Esophagus squamous epithelium (tissue), 5 donors: Measurements from ENCODE around the gene FAM162B. TPM values are rescaled to one million over a fixed set of nuclear protein-coding genes. Genes with fewer than 3 reads are reported as not detected.

ENCODE experiments used
- DNase-seq: peaks from one replicate; lab custom pipeline; 2025; lab: John Stamatoyannopoulos, UW
- H3K27ac ChIP-seq, 4 donors: fragments of 200-600 bp; sonication (generic); one replicate each; pipeline ENCODE4 v1.5.1; 2016 to 2019; ENCODE audit warnings: mild to moderate bottlenecking in 1 of 4
- H3K27me3 ChIP-seq, 4 donors: fragments of 200-600 bp; sonication (generic); 1 replicate in 3 of 4; 2 replicates in 1 of 4; pipeline versions ENCODE4 v1.5.1 to v1.6.0; 2017 to 2021; ENCODE audit warnings: antibody characterized with exemption in 1 of 4
- H3K36me3 ChIP-seq, 3 donors: fragments of 200-600 bp; sonication (generic); one replicate each; pipeline ENCODE4 v1.5.1; 2016 to 2019
- H3K4me1 ChIP-seq, 3 donors: fragments of 200-600 bp; sonication (generic); one replicate each; pipeline ENCODE4 v1.5.1; 2017 to 2019
- H3K4me3 ChIP-seq, 4 donors: fragments of 200-600 bp; sonication (generic); 1 replicate in 3 of 4; 2 replicates in 1 of 4; pipeline ENCODE4 v1.5.1; 2016 to 2019; ENCODE audit warnings: mild to moderate bottlenecking in 2 of 4, moderate library complexity in 1 of 4
- H3K9me3 ChIP-seq, 3 donors: fragments of 200-600 bp; sonication (generic); one replicate each; pipeline ENCODE4 v1.5.1; 2016 to 2019
- CTCF ChIP-seq, 6 experiments: fragments of 450-650 bp in 4 of 6; fragments of 200-600 bp in 2 of 6; sonication (generic) in 2 of 6; IDR thresholded peaks; one replicate each; pipeline ENCODE4 v1.5.1; 2016 to 2019; ENCODE audit warnings: antibody characterized with exemption in 6 of 6, mild to moderate bottlenecking in 4 of 6, moderate library complexity in 4 of 6
- POLR2A ChIP-seq, 4 donors: fragments of 450-650 bp; IDR thresholded peaks; one replicate each; pipeline ENCODE4 v1.6.1; 2017; ENCODE audit warnings: antibody characterized with exemption in 4 of 4, mild to moderate bottlenecking in 4 of 4, moderate library complexity in 3 of 4
- WGBS, 2 donors: methylation state at CpG; one replicate each; pipeline ENCODE4 v1.1.5; 2018; 5-methylcytosine and 5-hydroxymethylcytosine counted together
- intact Hi-C: fragments of 100-400 bp; cut with DNase I; formaldehyde crosslinking; loops from one replicate; pipeline ENCODE4 v1.15.0; 2022
- total RNA-seq, 4 donors: library from RNA; depleted of rRNA; stranded (reverse); fragments of >200 nt; gene quantifications; one replicate each; pipeline ENCODE4 v1.1.0, GENCODE V29; 2016
- donor health status: DM: yes; HTN: yes; CAD: no.

The FAM162B gene
- total RNA-seq, result 1 to 10 TPM in 3 of 4 donors, under 1 TPM in 1; 0.61 to 6.5 (median 3.1) TPM

GRCh38 chr6:116764961-116765841, at the start of gene FAM162B:
Gene FAM162B, minus strand, starts transcription at chr6:116765719. Its CDS starts 143 bp downstream, at chr6:116765576.
- Histone ChIP-seq H3K36me3 (no peaks in the 10 kb centered on the region), H3K4me3 (peak within 1 kb of the TSS; percentile 37 to 71 (median 50)), H3K27ac (peak within 1 kb of the TSS in 3 of 4 donors; percentile 5 to 67 (median 67)), H3K27me3 (peaks cover 0 to 41% (median 3%) of the 10 kb centered on the region in 4 donors), H3K9me3 (no peaks in the 10 kb centered on the region), H3K4me1 (peaks cover 5 to 16% (median 7%) of the 10 kb centered on the region in 3 donors)
- no peak for DNase-seq
- TF ChIP-seq POLR2A (IDR thresholded peaks at IDR 0.05) (no peak), CTCF (IDR thresholded peaks at IDR 0.05) (no peak)
- intact Hi-C loops, result no loop called here
- 0% methylated on average over 2 of the region's 89 CpGs for WGBS, 2 donors

- Histone ChIP-seq H3K27ac (no peak overlapping the region), H3K4me3 (no peak overlapping the region), H3K36me3 (no peaks in the 10 kb centered on the region), H3K4me1 (no peaks in the 10 kb centered on the region), H3K9me3 (no peaks in the 10 kb centered on the region), H3K27me3 (no peaks in the 10 kb centered on the region)
- intact Hi-C loops, result no loop called here
- DNase-seq, result no peak
- WGBS, 2 donors, result 63 to 66% methylated on average over 2 of the region's 2 CpGs
- TF ChIP-seq CTCF (IDR thresholded peaks at IDR 0.05) (no peak), POLR2A (IDR thresholded peaks at IDR 0.05) (no peak)
Measured at GRCh38 chr6:116812051-116812650, 46.6 kb upstream of the FAM162B start.

GRCh38 chr6:116801971-116802370, 36.5 kb upstream of the FAM162B start:
- H3K27ac ChIP-seq, result no peak overlapping the region
- H3K4me3 ChIP-seq, result no peak overlapping the region
- no peaks in the 10 kb centered on the region for H3K9me3 ChIP-seq
- H3K36me3 ChIP-seq, result no peaks in the 10 kb centered on the region
- DNase-seq, result no peak
- no peaks in the 10 kb centered on the region for H3K27me3 ChIP-seq
- no peaks in the 10 kb centered on the region for H3K4me1 ChIP-seq
- TF ChIP-seq CTCF (IDR thresholded peaks at IDR 0.05), result no peak
- TF ChIP-seq POLR2A (IDR thresholded peaks at IDR 0.05), result no peak
- intact Hi-C loops, result no loop called here

GRCh38 chr6:116799945-116800344, 34.4 kb upstream of the FAM162B start:
- H3K9me3 ChIP-seq, result no peaks in the 10 kb centered on the region
- H3K27ac ChIP-seq, result no peak overlapping the region
- H3K4me1 ChIP-seq, result no peaks in the 10 kb centered on the region
- intact Hi-C loops, result no loop called here
- no peak overlapping the region for H3K4me3 ChIP-seq
- H3K36me3 ChIP-seq, result no peaks in the 10 kb centered on the region
- TF ChIP-seq CTCF (IDR thresholded peaks at IDR 0.05) (no peak), POLR2A (IDR thresholded peaks at IDR 0.05) (no peak)
- no peak for DNase-seq
- H3K27me3 ChIP-seq, result no peaks in the 10 kb centered on the region

GRCh38 chr6:116797585-116797984, 32.1 kb upstream of the FAM162B start:
- DNase-seq, result no peak
- no peak overlapping the region for H3K27ac ChIP-seq
- intact Hi-C loops, result no loop called here
- no peaks in the 10 kb centered on the region for H3K27me3 ChIP-seq
- TF ChIP-seq POLR2A (IDR thresholded peaks at IDR 0.05) (no peak), CTCF (IDR thresholded peaks at IDR 0.05) (no peak)
- WGBS, 2 donors, result 36 to 46% methylated on average over 2 of the region's 2 CpGs
- no peak overlapping the region for H3K4me3 ChIP-seq
- H3K4me1 ChIP-seq, result no peaks in the 10 kb centered on the region
- H3K9me3 ChIP-seq, result no peaks in the 10 kb centered on the region
- H3K36me3 ChIP-seq, result no peaks in the 10 kb centered on the region
